MCF 10A (cell line): ENCODE data around the gene RNF157. TPM values are rescaled to one million over a fixed set of nuclear protein-coding genes. Genes with fewer than 3 reads are reported as not detected.

Experiments used
- BruUV-seq: library from RNA; stranded (reverse); fragments of 400-500 nt; replicated peaks from 2 replicates; lab custom pipeline; 2021; lab: Mats Ljungman, UMichigan
- CTCF ChIA-PET: fragments of 300-600 bp; sonication (Branson Sonifier 250); formaldehyde crosslinking; extraction: SDS; loops from one replicate; lab custom pipeline; 2021; ENCODE audit warnings: antibody characterized with exemption, inconsistent platforms; lab: Yijun Ruan, JAX
- POLR2A ChIA-PET: fragments of 300-600, 350-650 bp; sonication (Branson Sonifier 250); formaldehyde crosslinking; extraction: SDS; loops from one replicate; lab custom pipeline; 2020; ENCODE audit warnings: antibody characterized with exemption, inconsistent platforms; lab: Yijun Ruan, JAX
- DNase-seq: peaks from one replicate; pipeline ENCODE4 v3.0.0-alpha.2; 2018; ENCODE audit not compliant: unreplicated experiment
- H3K27ac Mint-ChIP-seq: one replicate; pipeline ENCODE4 v1.8.0; 2022; ENCODE audit warnings: mild to moderate bottlenecking, low read depth, mixed read lengths; ENCODE audit not compliant: unreplicated experiment
- H3K27me3 Mint-ChIP-seq: one replicate; pipeline ENCODE4 v1.8.0; 2022; ENCODE audit warnings: mixed read lengths; ENCODE audit not compliant: insufficient read depth, unreplicated experiment
- H3K36me3 Mint-ChIP-seq: one replicate; pipeline ENCODE4 v1.8.0; 2022; ENCODE audit warnings: mild to moderate bottlenecking, moderate library complexity, mixed read lengths; ENCODE audit not compliant: insufficient read depth, unreplicated experiment
- H3K4me1 Mint-ChIP-seq: one replicate; pipeline ENCODE4 v1.8.0; 2022; ENCODE audit warnings: mixed read lengths; ENCODE audit not compliant: insufficient read depth, unreplicated experiment
- H3K4me3 Mint-ChIP-seq: one replicate; pipeline ENCODE4 v1.8.0; 2022; ENCODE audit warnings: mild to moderate bottlenecking, moderate library complexity, mixed read lengths; ENCODE audit not compliant: unreplicated experiment
- H3K9me3 Mint-ChIP-seq: one replicate; pipeline ENCODE4 v1.8.0; 2022; ENCODE audit warnings: mixed read lengths; ENCODE audit not compliant: unreplicated experiment
- CTCF ChIP-seq: fragments of 200-600 bp; IDR thresholded peaks from one replicate; pipeline ENCODE4 v1.8.0; 2022; ENCODE audit warnings: antibody characterized with exemption, mild to moderate bottlenecking; ENCODE audit not compliant: unreplicated experiment
- intact Hi-C: fragments of 100-400 bp; cut with micrococcal nuclease; formaldehyde crosslinking; loops from 2 replicates; pipeline ENCODE4 v1.14.1; 2022
- total RNA-seq: library from RNA; stranded (reverse); gene quantifications from 2 replicates; pipeline ENCODE4 v1.2.3, GENCODE V29; 2022

RNF157 gene
- total RNA-seq, 1 experiment from 2014 or later: 0.44 TPM

DNA sequence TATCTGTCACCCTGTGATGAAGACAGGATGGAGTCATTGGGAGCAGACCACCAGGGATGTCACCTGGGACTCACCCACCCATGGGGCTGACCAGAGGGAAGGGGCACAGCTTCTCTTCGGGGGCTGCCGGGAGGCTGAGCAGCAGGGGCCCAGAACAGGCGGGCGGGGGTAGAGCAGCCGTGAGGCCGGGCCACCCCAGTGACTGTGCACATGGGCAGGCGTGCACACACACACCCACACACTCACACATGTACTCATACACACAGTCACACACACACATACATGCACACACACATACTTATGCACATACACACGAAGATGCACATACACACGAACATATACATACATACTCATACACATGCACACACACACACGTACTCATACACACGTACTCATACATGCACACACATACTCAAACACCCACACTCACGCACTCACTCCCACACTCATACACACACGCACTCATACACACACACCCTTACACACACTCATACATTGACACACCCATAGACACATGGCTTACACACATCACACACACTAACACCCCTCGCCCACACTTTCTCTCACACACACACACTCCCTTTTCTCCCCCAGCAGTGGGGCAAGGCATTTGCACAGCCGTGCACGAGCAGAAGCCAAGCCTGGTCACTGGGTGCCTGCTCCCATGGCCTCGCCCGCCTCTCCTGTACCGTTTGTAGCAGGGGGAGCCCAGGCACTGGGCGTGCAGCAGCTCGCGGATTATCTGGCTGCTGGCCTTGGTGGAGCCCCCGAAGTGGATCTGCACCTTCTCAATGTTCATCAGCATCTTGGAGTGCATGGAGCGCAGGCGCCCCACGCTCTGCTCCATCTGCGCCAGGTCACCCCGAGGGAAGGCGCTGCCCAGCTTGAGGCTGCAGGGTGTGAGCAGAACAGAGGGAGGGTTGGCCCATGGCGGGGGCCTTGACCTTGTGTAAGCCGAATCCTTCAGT is 37.3 kb upstream of the RNF157 start:
- DNase-seq: no peak
- intact Hi-C loops: loop anchor here (5.0 kb wide), 1 partner anchor 95 kb away; no protein-coding TSS in a partner anchor
- ChIA-PET CTCF (interaction anchor here (0.6 to 6.7 kb wide), 9 partner anchors 8 to 372 kb away, joined by 3 to 82 read pairs (median 10); partner anchors contain the start of gene FOXJ1), POLR2A (no interaction called here)
- BruUV-seq: no TSS peak
- Mint-ChIP-seq H3K4me1 (peaks cover 6% of the 10 kb centered on the region), H3K9me3 (no peaks in the 10 kb centered on the region), H3K36me3 (peaks cover 10% of the 10 kb centered on the region), H3K27ac (no peak overlapping the region), H3K4me3 (no peak overlapping the region), H3K27me3 (no peaks in the 10 kb centered on the region)
- TF ChIP-seq CTCF: no peak

DNA sequence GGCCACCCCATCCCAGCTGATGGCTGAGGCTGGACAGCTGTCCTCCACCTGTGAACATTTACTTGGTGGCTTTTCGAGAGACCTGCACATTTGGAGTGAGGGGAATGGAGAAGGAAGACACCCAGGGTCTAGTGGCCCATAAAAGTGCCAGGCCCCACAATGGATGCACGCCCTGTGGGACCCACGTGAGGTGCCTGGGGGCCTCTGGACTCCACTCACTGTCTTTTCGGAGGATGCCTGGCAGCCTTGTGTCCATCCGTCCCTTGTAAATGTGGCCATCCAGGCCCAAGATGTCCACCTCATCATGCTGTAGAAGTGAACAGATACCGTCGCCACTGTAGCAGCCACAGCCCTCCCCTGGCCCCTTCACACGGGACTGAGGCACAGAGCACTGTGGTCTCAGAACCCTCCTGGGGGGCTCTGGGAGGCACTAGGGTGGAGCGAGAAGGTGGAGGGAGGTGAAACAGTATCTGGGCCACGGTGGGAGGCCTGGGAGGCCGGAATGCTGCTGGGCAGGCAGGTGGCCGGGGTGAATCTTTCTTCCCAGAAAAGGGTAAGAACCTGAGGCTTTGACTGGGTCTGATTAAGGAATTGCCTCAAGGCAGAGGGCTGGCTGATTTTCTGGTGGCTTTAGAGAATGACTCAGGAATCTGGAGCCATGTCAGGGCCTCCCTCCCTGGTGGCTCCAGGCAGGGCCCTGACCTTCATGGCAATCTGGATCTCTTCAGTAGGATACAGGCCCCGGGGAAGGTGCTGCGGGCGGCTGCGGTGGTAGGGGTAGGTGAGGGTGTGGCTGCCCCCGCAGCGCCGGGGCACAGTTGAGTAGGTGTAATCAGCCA is 36.4 kb upstream of the RNF157 start:
- Mint-ChIP-seq H3K9me3 (no peaks in the 10 kb centered on the region), H3K27ac (no peak overlapping the region), H3K36me3 (peaks cover 12% of the 10 kb centered on the region), H3K27me3 (no peaks in the 10 kb centered on the region), H3K4me1 (peaks cover 6% of the 10 kb centered on the region), H3K4me3 (no peak overlapping the region)
- TF ChIP-seq CTCF: no peak
- no TSS peak for BruUV-seq
- CTCF ChIA-PET: no interaction called here
- POLR2A ChIA-PET: interaction anchor here (1.7 kb wide), 1 partner anchor 10 kb away, joined by 6 read pairs; no protein-coding TSS in a partner anchor
- peak; percentile 38 for DNase-seq
- intact Hi-C loops: loop anchor here (5.0 kb wide), 1 partner anchor 94 kb away; no protein-coding TSS in a partner anchor

GRCh38 chr17:76276069-76276431 is 35.8 kb upstream of the RNF157 start:
- BruUV-seq: no TSS peak
- intact Hi-C loops: loop anchor here (5.0 kb wide), 1 partner anchor 94 kb away; no protein-coding TSS in a partner anchor
- H3K36me3 Mint-ChIP-seq: peaks cover 14% of the 10 kb centered on the region

More at GRCh38 chr17:76276069-76276431, 35.8 kb upstream of the RNF157 start:
- no peak for DNase-seq
- ChIA-PET CTCF (no interaction called here), POLR2A (interaction anchor here (0.7 to 1.7 kb wide), 2 partner anchors 9 to 62 kb away, joined by 3 to 6 read pairs; no protein-coding TSS in a partner anchor)
- no peak for TF ChIP-seq CTCF
- no peak overlapping the region for H3K4me3 Mint-ChIP-seq
- H3K27ac Mint-ChIP-seq: no peak overlapping the region
- H3K9me3 Mint-ChIP-seq: no peaks in the 10 kb centered on the region
- H3K27me3 Mint-ChIP-seq: no peaks in the 10 kb centered on the region
- peaks cover 6% of the 10 kb centered on the region for H3K4me1 Mint-ChIP-seq
